Nephron (organoid): ENCODE data around the gene BTRC.

ENCODE experiments used
- H3K27ac Mint-ChIP-seq, 3 experiments: 2 replicates each; pipeline ENCODE4 v1.8.0; 2020; ENCODE audit warnings: mixed read lengths in 3 of 3, mild to moderate bottlenecking in 2 of 3, moderate library complexity in 1 of 3
- H3K27me3 Mint-ChIP-seq: 2 replicates; pipeline ENCODE4 v1.8.0; 2021; ENCODE audit warnings: low read depth, mild to moderate bottlenecking, moderate library complexity, mixed read lengths
- H3K36me3 Mint-ChIP-seq: 2 replicates; pipeline ENCODE4 v1.8.0; 2020; ENCODE audit warnings: low read depth, mixed read lengths
- H3K4me1 Mint-ChIP-seq: 2 replicates; pipeline ENCODE4 v1.8.0; 2020; ENCODE audit warnings: mixed read lengths
- H3K4me3 Mint-ChIP-seq, 3 experiments: 2 replicates each; pipeline ENCODE4 v1.8.0; 2020; ENCODE audit warnings: mild to moderate bottlenecking in 3 of 3, mixed read lengths in 3 of 3, moderate library complexity in 2 of 3
- H3K9me3 Mint-ChIP-seq: 2 replicates; pipeline ENCODE4 v1.8.0; 2020; ENCODE audit warnings: mixed read lengths
- CTCF ChIP-seq, 3 experiments: fragments of 200-600 bp; sonication (generic); IDR thresholded peaks; one replicate each; pipeline ENCODE4 v1.5.0; 2021; ENCODE audit warnings: antibody characterized with exemption in 3 of 3; ENCODE audit not compliant: unreplicated experiment in 3 of 3

BTRC gene

DNA sequence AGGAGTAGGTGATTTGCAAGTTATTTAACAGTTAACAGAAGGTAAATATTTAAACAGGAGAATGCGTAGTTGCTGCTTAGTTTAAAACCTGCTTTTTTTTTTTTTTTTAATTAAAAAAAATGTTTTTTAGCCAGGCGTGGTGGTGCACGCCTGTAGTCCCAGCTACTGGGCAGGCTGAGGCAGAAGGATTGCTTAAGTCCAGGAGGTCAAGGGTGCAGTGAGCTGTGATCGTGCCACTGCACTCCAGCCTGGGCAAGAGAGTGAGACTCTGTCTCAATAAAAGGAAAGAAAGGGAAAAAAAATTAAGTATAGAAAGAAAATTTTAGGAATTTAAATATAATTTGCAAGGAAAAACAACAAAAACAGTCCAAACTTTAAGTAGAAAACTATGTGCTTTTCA, 71.6 kb downstream of the BTRC start:
- no peaks in the 10 kb centered on the region for H3K36me3 Mint-ChIP-seq
- H3K9me3 Mint-ChIP-seq = no peaks in the 10 kb centered on the region
- H3K4me3 Mint-ChIP-seq = no peak overlapping the region
- H3K4me1 Mint-ChIP-seq = no peaks in the 10 kb centered on the region
- no peak overlapping the region for H3K27ac Mint-ChIP-seq
- H3K27me3 Mint-ChIP-seq = no peaks in the 10 kb centered on the region
- TF ChIP-seq CTCF (IDR thresholded peaks at IDR 0.05; ENCODE audit: unreplicated experiment in 3 of 3) = no peak

DNA sequence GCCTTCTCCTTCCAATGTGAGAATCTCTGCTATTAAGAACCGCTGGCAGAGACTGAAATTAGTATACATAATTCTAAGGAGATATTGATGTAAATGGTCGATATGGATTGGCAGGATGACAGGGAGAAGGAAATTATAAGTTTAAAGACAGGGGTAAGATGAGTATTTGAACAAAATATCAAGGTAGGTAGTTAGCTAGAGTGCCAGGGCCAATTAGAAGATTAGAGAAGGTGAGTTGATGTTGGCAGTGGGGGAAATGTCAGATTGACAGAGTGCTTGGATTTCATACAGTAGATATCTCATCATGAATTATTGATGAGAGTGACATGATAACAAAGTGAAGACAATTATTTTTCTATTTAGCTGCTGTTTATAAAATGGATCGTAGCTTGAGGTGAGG, 74.1 kb downstream of the BTRC start:
- Mint-ChIP-seq H3K9me3 (no peaks in the 10 kb centered on the region), H3K36me3 (no peaks in the 10 kb centered on the region), H3K4me3 (no peak overlapping the region)

DNA sequence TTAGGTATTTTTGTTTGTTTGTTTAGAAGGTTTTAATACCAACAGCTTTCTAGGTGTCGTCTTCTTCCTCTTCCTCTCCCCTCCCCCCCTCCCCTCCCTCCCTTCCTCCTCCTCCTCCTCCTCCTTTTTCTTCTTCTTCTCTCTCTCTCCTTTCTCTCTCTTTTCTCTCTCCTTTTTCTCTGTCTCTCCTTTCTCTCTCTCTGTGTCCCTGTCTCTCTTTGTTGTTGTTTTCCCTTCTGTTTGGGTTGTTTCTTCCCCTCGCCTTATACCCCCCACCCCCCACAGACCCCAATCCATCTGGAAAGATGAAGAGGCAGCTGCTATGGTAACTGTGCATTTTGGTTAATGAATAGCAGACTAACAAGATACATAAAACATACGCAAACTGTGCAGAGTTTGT, 75.5 kb downstream of the BTRC start:
- H3K27me3 Mint-ChIP-seq = no peaks in the 10 kb centered on the region
- no peak overlapping the region for H3K27ac Mint-ChIP-seq
- no peaks in the 10 kb centered on the region for H3K36me3 Mint-ChIP-seq
- TF ChIP-seq CTCF (IDR thresholded peaks at IDR 0.05; ENCODE audit: unreplicated experiment in 3 of 3) = no peak
- no peaks in the 10 kb centered on the region for H3K9me3 Mint-ChIP-seq
- no peaks in the 10 kb centered on the region for H3K4me1 Mint-ChIP-seq
- no peak overlapping the region for H3K4me3 Mint-ChIP-seq

More for the DNA sequence above, 74.1 kb downstream of the BTRC start:
- no peaks in the 10 kb centered on the region for H3K4me1 Mint-ChIP-seq
- TF ChIP-seq CTCF (IDR thresholded peaks at IDR 0.05; ENCODE audit: unreplicated experiment in 3 of 3) = no peak
- H3K27me3 Mint-ChIP-seq = no peaks in the 10 kb centered on the region
- H3K27ac Mint-ChIP-seq = no peak overlapping the region

- no peak for TF ChIP-seq CTCF (IDR thresholded peaks at IDR 0.05; ENCODE audit: unreplicated experiment in 3 of 3)
- H3K9me3 Mint-ChIP-seq = no peaks in the 10 kb centered on the region
- no peaks in the 10 kb centered on the region for H3K36me3 Mint-ChIP-seq
- peaks cover 2% of the 10 kb centered on the region for H3K4me1 Mint-ChIP-seq
- no peaks in the 10 kb centered on the region for H3K27me3 Mint-ChIP-seq
- no peak overlapping the region for H3K4me3 Mint-ChIP-seq
- no peak overlapping the region for H3K27ac Mint-ChIP-seq
Observed at GRCh38 chr10:101436302-101436701, 82.3 kb downstream of the BTRC start.

GRCh38 chr10:101438881-101439391, 85.0 kb downstream of the BTRC start:
- no peak overlapping the region for H3K27ac Mint-ChIP-seq

More at GRCh38 chr10:101438881-101439391, 85.0 kb downstream of the BTRC start:
- H3K4me1 Mint-ChIP-seq = peaks cover 11% of the 10 kb centered on the region
- H3K27me3 Mint-ChIP-seq = no peaks in the 10 kb centered on the region
- H3K4me3 Mint-ChIP-seq = no peak overlapping the region
- no peaks in the 10 kb centered on the region for H3K36me3 Mint-ChIP-seq
- no peaks in the 10 kb centered on the region for H3K9me3 Mint-ChIP-seq
- no peak for TF ChIP-seq CTCF (IDR thresholded peaks at IDR 0.05; ENCODE audit: unreplicated experiment in 3 of 3)
